HepG2 (cell line): ENCODE data around the gene RELL1. TPM values are rescaled to one million over a fixed set of nuclear protein-coding genes. Genes with fewer than 3 reads are reported as not detected.

ENCODE experiments used
- CEBPB ChIP-seq: IDR thresholded peaks from 2 replicates; pipeline ENCODE4 v1.6.1; 2011; ENCODE audit warnings: low read depth, low read length, improper control_type of control experiment, borderline replicate concordance
- CREB1 ChIP-seq, 2 experiments: fragments of 450-650 bp in 1 of 2; IDR thresholded peaks; 2 replicates each; pipeline ENCODE4 v1.6.1; 2016 to 2017; ENCODE audit warnings: control low read depth in 1 of 2, mild to moderate bottlenecking in 1 of 2, missing compliant biosample characterization in 1 of 2, missing genetic modification characterization in 1 of 2
- FLYWCH1 ChIP-seq: sonication (generic); formaldehyde crosslinking; IDR thresholded peaks from 2 replicates; pipeline ENCODE4 v1.8.1; 2023; ENCODE audit warnings: mild to moderate bottlenecking, missing genetic modification reagents
- HNF4A ChIP-seq: sonication (generic); formaldehyde crosslinking; IDR thresholded peaks from 2 replicates; pipeline ENCODE4 v1.4.0; 2020; ENCODE audit warnings: missing genetic modification reagents
- HNRNPUL1 ChIP-seq: fragments of 200-400 bp; formaldehyde crosslinking; IDR thresholded peaks from 2 replicates; pipeline ENCODE4 v1.6.1; 2017; ENCODE audit warnings: low read depth, mild to moderate bottlenecking, low read length, moderate library complexity
- NR1H2 ChIP-seq: sonication (generic); formaldehyde crosslinking; IDR thresholded peaks from 2 replicates; pipeline ENCODE4 v1.8.1; 2022; ENCODE audit warnings: low read depth, missing genetic modification reagents, borderline replicate concordance
- POGK ChIP-seq: sonication (generic); formaldehyde crosslinking; conservative IDR thresholded peaks from 2 replicates; pipeline ENCODE4 v1.8.0; 2022; ENCODE audit warnings: mild to moderate bottlenecking, moderate library complexity, missing genetic modification reagents
- SMARCE1 ChIP-seq: fragments of 450-650 bp; IDR thresholded peaks from 2 replicates; pipeline ENCODE4 v1.6.1; 2017; ENCODE audit warnings: borderline replicate concordance
- SRSF1 ChIP-seq: fragments of 200-400 bp; formaldehyde crosslinking; optimal IDR thresholded peaks from 2 replicates; pipeline ENCODE3; 2017; ENCODE audit warnings: mild to moderate bottlenecking, low read depth, low read length, moderate library complexity
- U2AF1 ChIP-seq: fragments of 200-400 bp; formaldehyde crosslinking; optimal IDR thresholded peaks from 2 replicates; pipeline ENCODE3; 2017; ENCODE audit warnings: mild to moderate bottlenecking, low read depth, low read length
- ZBTB2 ChIP-seq: sonication (generic); formaldehyde crosslinking; IDR thresholded peaks from 2 replicates; pipeline ENCODE4 v1.8.0; 2022; ENCODE audit warnings: low read depth, missing genetic modification reagents
- ZBTB49 ChIP-seq: sonication (generic); formaldehyde crosslinking; IDR thresholded peaks from 2 replicates; pipeline ENCODE4 v1.4.0; 2020; ENCODE audit warnings: missing genetic modification reagents, borderline replicate concordance
- ZNF317 ChIP-seq: sonication (generic); formaldehyde crosslinking; IDR thresholded peaks from 2 replicates; pipeline ENCODE4 v1.5.0; 2020; ENCODE audit warnings: mild to moderate bottlenecking, missing genetic modification reagents
- ZNF501 ChIP-seq: sonication (generic); formaldehyde crosslinking; IDR thresholded peaks from 2 replicates; pipeline ENCODE4 v1.5.1; 2020; ENCODE audit warnings: mild to moderate bottlenecking, moderate library complexity, missing genetic modification reagents
- ZNF530 ChIP-seq: sonication (generic); formaldehyde crosslinking; IDR thresholded peaks from 2 replicates; pipeline ENCODE4 v1.5.0; 2020; ENCODE audit warnings: low read depth, mild to moderate bottlenecking, missing genetic modification reagents
- ZNF574 ChIP-seq: sonication (generic); formaldehyde crosslinking; IDR thresholded peaks from 2 replicates; pipeline ENCODE4 v1.4.0; 2020; ENCODE audit warnings: missing genetic modification reagents
- ZNF652 ChIP-seq: IDR thresholded peaks from 2 replicates; pipeline ENCODE4 v1.6.1; 2016; ENCODE audit warnings: low read depth, borderline replicate concordance
- ZNF839 ChIP-seq: sonication (generic); formaldehyde crosslinking; IDR thresholded peaks from 2 replicates; pipeline ENCODE4 v1.4.0; 2020; ENCODE audit warnings: missing genetic modification reagents, mild to moderate bottlenecking, borderline replicate concordance
- ZSCAN12 ChIP-seq: sonication (generic); formaldehyde crosslinking; IDR thresholded peaks from 2 replicates; pipeline ENCODE4 v1.9.0; 2021; ENCODE audit warnings: mild to moderate bottlenecking, missing genetic modification reagents
- polyA plus RNA-seq, 8 experiments: library from polyadenylated mRNA; depleted of rRNA in 3 of 8; stranded (reverse) in 7 of 8; unstranded in 1 of 8; fragments of >200 nt; fragmentation: Illumina TruSeq in 4 of 8; extraction: Trizol in 4 of 8; gene quantifications; 2 replicates each; pipeline versions ENCODE4 v1.2.1 to v1.2.3, GENCODE V29; 2011 to 2016; ENCODE audit warnings: low read depth in 4 of 8, missing spikeins in 1 of 8, mixed read lengths in 1 of 8; ENCODE audit not compliant: insufficient read depth in 1 of 8
- total RNA-seq, 5 experiments: library from RNA; depleted of rRNA; stranded (reverse); fragments of >200 nt; fragmentation: Illumina TruSeq; extraction: Trizol; gene quantifications; 2 replicates each; pipeline ENCODE4 v1.2.3, GENCODE V29; 2016; ENCODE audit warnings: low read depth in 1 of 5

RELL1 gene
- total and polyA plus RNA-seq, 2 of the 13 experiments (the other 11 are each of a cell fraction or from before 2014, with no cell fraction given): 8.4 to 58.4 TPM

GRCh38 chr4:37686373-37687193 lies at the start of gene RELL1 (continued):
- TF ChIP-seq ZBTB2: peak; percentile 37; the same call in 1 of the 2 replicates
- TF ChIP-seq ZNF839: no peak
- TF ChIP-seq SRSF1: no peak
- TF ChIP-seq ZNF530: no peak
- TF ChIP-seq FLYWCH1 (CRISPR knock-in tag): 0 out of 2 replicates have a peak, but pooled peaks have one; percentile 2
- TF ChIP-seq CEBPB: no peak
- 0 out of 2 replicates have a peak, but pooled peaks have one; percentile 11 for TF ChIP-seq POGK
- TF ChIP-seq ZNF574 (CRISPR knock-in tag): peak; percentile 89
- TF ChIP-seq HNRNPUL1: no peak
- TF ChIP-seq ZNF501 (CRISPR knock-in tag): 0 out of 2 replicates have a peak, but pooled peaks have one; percentile 37
- TF ChIP-seq U2AF1: no peak
- no peak for TF ChIP-seq ZBTB49
- TF ChIP-seq HNF4A (CRISPR knock-in tag): no peak
- no peak for TF ChIP-seq NR1H2
- 0 out of 2 replicates have a peak, but pooled peaks have one; percentile 38 for TF ChIP-seq ZSCAN12 (CRISPR knock-in tag)
- TF ChIP-seq ZNF317: peak; percentile 81; the same call in 1 of the 2 replicates
- TF ChIP-seq ZNF652 (CRISPR knock-in tag): no peak
- TF ChIP-seq SMARCE1: no peak
- peak; percentile 53; the same call in 1 of the 2 replicates for TF ChIP-seq CREB1 (IDR thresholded peaks at IDR 0.05)
- TF ChIP-seq CREB1 (CRISPR knock-in tag; IDR thresholded peaks at IDR 0.05): no peak
